ENCODE data around the gene CPM.
A peak's percentile ranks its signal among the peaks of the same experiment; 100 is the strongest.
"Not testable (repeated sequence)": the region's sequence is repeated elsewhere in the genome, so short reads cannot be mapped to it uniquely, and the experiment has no call there.

Gene CPM

DNA sequence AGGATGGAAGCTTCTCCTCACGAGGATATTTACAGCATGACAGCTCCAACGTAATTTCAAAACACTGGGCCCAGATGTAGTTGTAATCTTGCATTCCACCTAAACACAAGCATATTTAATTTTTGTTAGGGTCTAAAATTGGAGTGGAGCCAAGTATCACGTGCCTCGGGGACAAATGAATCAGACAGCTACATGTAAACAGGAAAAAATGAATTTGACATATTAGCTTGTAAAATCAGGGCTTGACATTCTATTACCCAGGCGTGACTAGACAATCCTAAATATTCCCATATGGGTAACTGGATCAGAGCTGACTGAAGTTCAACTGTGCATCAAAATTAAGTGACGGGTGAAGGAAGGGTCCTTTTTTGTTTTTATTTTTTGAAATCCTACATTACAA lies 66.0 kb downstream of the CPM start:
- Mint-ChIP-seq H3K27ac (no peak overlapping the region), H3K4me3 (no peak overlapping the region), H3K27me3 (no peaks in the 10 kb centered on the region)

DNA sequence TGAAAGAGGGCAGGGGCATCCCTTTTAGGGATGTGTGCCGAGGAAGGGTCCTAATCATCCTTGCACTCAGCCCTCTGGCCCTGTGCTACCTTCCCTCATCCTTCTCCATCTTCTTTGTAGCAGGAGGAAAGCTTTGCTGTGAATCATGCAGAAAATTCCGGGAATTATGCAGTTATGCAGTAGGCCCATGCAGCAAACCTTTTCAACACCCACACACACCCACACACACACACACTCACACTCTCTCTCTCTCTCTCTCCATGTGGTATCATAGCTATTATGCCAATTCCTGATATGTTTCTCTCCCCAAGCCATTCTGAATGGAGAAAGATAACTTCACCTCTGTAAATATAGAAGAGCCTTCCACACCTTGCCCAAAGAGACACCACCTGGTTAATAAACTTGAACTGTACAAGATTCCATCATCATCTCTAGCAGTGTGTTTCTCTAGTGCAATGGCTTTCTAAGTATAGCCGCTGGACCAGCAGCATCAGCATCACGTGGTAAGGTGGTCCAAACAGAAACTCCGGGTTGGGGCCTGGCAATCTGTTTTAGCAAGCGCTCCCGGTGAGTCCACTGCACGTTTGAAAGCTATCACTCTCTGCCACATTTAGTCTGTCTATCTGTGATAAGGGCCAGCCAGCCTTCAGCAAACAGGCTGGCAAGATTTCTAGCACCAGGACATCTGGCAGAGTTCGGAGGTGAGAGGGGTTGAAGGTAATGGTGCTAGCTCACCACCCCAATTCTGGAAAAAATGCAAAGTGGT lies 67.4 kb downstream of the CPM start:
- Mint-ChIP-seq H3K4me3 (no peak overlapping the region), H3K27me3 (no peaks in the 10 kb centered on the region)

More for the DNA sequence above, 66.0 kb downstream of the CPM start:
- Mint-ChIP-seq H3K36me3 (no peaks in the 10 kb centered on the region), H3K4me1 (ENCODE audit: low read depth) (no peaks in the 10 kb centered on the region), H3K9me3 (ENCODE audit: low read depth) (no peaks in the 10 kb centered on the region)

DNA sequence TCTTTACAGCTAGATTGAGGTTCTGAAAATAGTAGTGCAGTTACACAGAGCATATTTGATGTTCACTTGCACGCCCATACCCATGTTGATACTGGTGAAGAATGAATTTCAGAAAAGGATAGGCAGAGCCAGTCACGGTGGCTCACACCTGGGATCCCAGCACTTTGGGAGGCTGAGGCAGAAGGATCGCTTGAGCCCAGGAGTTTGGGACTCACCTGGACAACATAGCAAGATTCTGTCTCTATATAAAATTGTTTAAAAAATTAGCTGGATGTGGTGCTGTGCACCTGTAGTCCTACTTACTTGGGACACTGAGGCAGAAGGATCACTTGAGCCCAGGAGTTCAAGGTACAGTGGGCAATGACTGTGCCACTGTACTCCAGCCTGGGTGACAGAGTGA lies 68.4 kb downstream of the CPM start:
- H3K9me3 Mint-ChIP-seq (ENCODE audit: low read depth), result no peaks in the 10 kb centered on the region
- no peaks in the 10 kb centered on the region for H3K27me3 Mint-ChIP-seq
- no peaks in the 10 kb centered on the region for H3K36me3 Mint-ChIP-seq
- H3K27ac Mint-ChIP-seq, result no peak overlapping the region
- no peaks in the 10 kb centered on the region for H3K4me1 Mint-ChIP-seq (ENCODE audit: low read depth)
- H3K4me3 Mint-ChIP-seq, result no peak overlapping the region

More for the DNA sequence above, 67.4 kb downstream of the CPM start:
- H3K36me3 Mint-ChIP-seq, result no peaks in the 10 kb centered on the region
- H3K27ac Mint-ChIP-seq, result no peak overlapping the region
- no peaks in the 10 kb centered on the region for H3K9me3 Mint-ChIP-seq (ENCODE audit: low read depth)
- no peaks in the 10 kb centered on the region for H3K4me1 Mint-ChIP-seq (ENCODE audit: low read depth)

DNA sequence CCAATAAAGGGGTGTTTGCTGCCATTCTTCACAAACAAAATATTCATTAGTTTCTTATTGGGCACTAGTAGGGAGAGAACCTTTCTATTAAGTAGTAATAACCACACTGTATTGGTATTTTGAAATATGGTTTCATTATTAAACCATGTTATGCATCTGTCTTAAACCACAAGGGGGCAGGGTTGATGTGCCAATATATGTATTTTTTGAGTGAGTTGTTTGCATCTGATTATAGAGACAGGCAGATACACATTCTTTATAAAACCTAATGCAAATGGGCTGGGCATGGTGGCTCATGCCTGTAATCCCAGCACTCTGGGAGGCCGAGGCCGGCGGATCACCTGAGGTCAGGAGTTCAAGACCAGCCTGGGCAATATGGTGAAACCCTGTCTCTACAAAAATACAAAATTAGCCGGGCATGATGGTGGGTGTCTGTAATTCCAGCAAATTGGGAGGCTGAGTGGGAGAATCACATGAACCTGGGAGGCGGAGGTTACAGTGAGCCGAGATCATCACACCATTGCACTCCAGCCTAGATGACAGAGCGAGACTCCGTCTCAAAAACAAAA lies 69.0 kb downstream of the CPM start:
- H3K36me3 Mint-ChIP-seq; H3K4me1 Mint-ChIP-seq (ENCODE audit: low read depth); H3K9me3 Mint-ChIP-seq (ENCODE audit: low read depth); H3K4me3 Mint-ChIP-seq; H3K27me3 Mint-ChIP-seq: not testable (repeated sequence)
- H3K27ac Mint-ChIP-seq, result peak overlapping the region; percentile 16

DNA sequence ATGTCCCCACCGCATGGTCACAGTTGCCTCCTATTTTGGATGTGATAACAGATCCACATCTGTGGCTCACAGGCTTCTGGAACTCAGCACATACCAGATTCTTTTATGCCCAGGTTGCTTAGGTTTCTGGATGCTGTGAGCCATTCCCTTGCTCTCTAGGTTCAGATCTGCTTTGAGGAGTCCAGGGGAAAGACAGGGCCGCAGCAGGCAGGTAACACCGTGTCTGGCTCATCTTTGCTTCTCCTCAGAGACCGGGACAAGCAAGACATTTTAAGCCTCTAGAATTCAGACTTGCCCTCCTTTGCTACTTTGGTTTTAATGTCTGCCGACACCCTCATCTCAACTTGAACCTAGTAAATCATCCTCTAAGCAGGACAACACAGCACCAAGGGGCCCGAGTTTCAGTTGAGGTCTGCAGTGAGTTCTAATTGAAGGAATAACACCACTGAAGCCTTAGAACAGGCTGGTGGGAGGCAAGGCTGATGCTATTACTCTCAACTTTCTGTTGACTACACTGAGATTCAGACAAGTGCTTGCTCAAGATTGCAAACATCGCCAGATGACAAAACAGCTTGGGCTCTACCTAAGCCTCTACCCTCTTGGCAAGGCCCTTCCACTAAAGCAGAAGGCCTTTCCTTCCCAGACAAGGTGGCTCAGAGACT lies 69.7 kb downstream of the CPM start:
- Mint-ChIP-seq H3K9me3 (ENCODE audit: low read depth) (no peaks in the 10 kb centered on the region), H3K27ac (no peak overlapping the region), H3K4me3 (no peak overlapping the region), H3K27me3 (no peaks in the 10 kb centered on the region), H3K4me1 (ENCODE audit: low read depth) (no peaks in the 10 kb centered on the region), H3K36me3 (no peaks in the 10 kb centered on the region)

DNA sequence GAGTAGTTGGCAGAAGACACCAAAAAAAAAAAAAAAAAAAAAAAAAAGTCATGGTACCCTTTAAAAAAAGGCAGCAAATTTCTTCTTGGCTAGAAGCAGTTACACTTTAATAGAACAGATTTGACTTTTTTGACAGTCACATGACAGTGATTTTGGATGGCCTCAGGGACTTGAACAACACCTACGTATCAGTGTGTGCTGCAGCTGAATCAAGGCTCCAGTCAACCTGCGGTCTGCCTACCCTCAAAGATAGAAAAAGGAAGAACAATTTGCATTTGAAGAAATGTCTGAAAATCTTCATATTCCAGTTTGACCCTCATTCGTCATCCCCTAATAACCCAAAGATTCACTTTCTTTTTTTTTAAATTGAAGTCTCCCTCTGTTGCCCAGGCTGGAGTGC lies 71.1 kb downstream of the CPM start:
- no peaks in the 10 kb centered on the region for H3K27me3 Mint-ChIP-seq
- no peaks in the 10 kb centered on the region for H3K4me1 Mint-ChIP-seq (ENCODE audit: low read depth)
- H3K27ac Mint-ChIP-seq, result no peak overlapping the region
- no peaks in the 10 kb centered on the region for H3K9me3 Mint-ChIP-seq (ENCODE audit: low read depth)
- H3K36me3 Mint-ChIP-seq, result no peaks in the 10 kb centered on the region
- H3K4me3 Mint-ChIP-seq, result no peak overlapping the region

DNA sequence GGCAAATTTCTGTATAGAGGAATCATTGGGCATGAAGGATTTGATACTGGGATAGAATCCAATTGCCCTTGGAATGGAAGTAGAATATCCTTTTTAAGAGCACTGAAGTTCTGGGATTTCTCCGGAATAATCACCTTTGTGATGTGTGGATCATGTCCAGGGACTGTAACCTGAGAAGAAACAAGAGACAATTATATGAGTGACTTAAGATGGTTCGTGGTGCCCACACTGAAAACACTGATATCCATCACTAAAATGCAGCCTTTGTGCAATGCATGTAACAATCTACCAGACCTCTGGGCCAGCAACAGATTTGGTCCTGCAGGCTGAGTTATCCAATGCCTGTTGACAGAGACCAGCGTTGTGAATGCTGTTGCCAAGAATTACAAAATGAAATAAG lies 76.5 kb downstream of the CPM start:
- no peaks in the 10 kb centered on the region for H3K9me3 Mint-ChIP-seq (ENCODE audit: low read depth)
- peaks cover 3% of the 10 kb centered on the region for H3K36me3 Mint-ChIP-seq
- no peak overlapping the region for H3K4me3 Mint-ChIP-seq
- H3K27me3 Mint-ChIP-seq, result no peaks in the 10 kb centered on the region
- H3K4me1 Mint-ChIP-seq (ENCODE audit: low read depth), result no peaks in the 10 kb centered on the region
- H3K27ac Mint-ChIP-seq, result no peak overlapping the region

DNA sequence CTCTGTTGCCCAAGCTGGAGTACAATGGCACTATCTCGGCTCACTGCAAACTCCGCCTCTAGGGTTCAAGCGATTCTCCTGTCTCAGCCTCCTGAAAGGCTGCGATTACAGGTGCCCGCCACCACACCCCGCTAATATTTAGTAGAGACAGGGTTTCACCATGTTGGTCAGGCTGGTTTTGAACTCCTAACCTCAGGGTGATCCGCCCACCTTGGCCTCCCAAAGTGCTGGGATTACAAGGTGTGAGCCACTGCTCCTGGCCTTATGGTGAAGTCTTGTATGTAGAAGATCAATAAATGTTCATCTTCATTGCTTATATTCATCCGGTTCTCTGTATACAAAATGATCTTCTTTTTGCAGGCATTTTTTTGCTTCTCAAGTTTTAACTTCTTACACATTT lies 77.2 kb downstream of the CPM start:
- Mint-ChIP-seq H3K4me1 (ENCODE audit: low read depth) (no peaks in the 10 kb centered on the region), H3K27ac (no peak overlapping the region), H3K27me3 (no peaks in the 10 kb centered on the region), H3K36me3 (peaks cover 3% of the 10 kb centered on the region), H3K4me3 (no peak overlapping the region), H3K9me3 (ENCODE audit: low read depth) (no peaks in the 10 kb centered on the region)

DNA sequence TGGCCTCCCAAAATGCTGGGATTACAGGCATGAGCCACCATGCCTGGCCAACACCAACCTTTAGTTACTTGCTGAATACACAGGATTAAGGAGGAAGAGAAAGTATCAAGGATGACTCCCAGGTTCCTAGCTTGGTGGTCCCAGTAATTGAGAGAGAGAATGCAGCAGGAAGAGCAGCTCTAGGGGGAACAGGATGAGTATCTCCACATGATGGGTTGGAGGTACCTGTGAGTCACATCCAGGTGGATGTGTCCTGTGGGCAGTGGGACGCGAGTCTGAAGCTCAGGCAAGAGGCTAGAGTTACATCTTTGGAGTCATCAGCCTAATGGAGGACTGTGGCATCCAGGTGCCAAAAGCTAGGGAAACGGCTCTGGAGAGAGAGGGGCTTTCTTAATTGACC lies 77.9 kb downstream of the CPM start:
- Mint-ChIP-seq H3K27me3 (no peaks in the 10 kb centered on the region), H3K4me1 (ENCODE audit: low read depth) (no peaks in the 10 kb centered on the region), H3K27ac (no peak overlapping the region), H3K9me3 (ENCODE audit: low read depth) (no peaks in the 10 kb centered on the region), H3K36me3 (peaks cover 3% of the 10 kb centered on the region), H3K4me3 (no peak overlapping the region)

DNA sequence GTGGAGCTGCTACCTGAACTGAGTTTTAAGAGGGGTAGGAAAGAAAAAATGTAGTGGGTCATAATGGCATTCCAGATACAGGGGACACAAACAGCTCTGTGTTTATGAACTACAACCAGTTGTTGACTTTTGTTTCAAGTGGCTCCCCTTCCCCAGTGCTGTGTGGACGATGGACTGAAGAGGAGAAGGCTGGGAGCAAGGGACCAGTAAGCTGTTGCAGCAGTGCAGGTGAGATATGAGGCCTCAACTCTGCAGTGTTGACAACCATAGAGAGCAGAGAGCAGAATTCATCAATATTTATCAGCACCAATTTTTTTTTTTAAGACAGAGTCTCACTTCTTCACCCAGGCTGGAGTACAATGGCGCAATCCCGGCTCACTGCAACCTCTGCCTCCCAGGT lies 78.4 kb downstream of the CPM start:
- Mint-ChIP-seq H3K27me3 (no peaks in the 10 kb centered on the region), H3K36me3 (peaks cover 3% of the 10 kb centered on the region), H3K4me3 (no peak overlapping the region), H3K27ac (no peak overlapping the region), H3K4me1 (ENCODE audit: low read depth) (no peaks in the 10 kb centered on the region), H3K9me3 (ENCODE audit: low read depth) (no peaks in the 10 kb centered on the region)

DNA sequence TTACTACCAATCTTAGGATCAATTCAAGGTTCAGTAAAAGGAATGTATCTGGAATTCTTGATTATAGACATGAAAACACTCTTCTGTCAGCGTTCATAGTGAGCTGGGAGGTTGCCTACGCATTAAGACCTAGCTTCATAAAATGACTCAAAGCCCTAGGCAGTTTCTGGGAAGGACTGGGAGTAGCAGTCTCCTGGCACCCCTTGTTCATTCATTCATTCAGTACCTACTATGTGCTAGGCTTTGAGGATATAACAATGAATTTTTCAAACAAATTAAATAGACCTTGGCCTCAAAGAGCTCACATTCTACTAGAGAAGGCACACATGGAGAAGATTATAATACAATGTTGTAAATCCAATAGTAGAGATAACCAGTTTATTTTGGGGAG lies 78.9 kb downstream of the CPM start:
- no peak overlapping the region for H3K4me3 Mint-ChIP-seq
- no peaks in the 10 kb centered on the region for H3K9me3 Mint-ChIP-seq (ENCODE audit: low read depth)
- peaks cover 3% of the 10 kb centered on the region for H3K36me3 Mint-ChIP-seq
- H3K4me1 Mint-ChIP-seq (ENCODE audit: low read depth), result no peaks in the 10 kb centered on the region
- H3K27me3 Mint-ChIP-seq, result no peaks in the 10 kb centered on the region
- no peak overlapping the region for H3K27ac Mint-ChIP-seq

DNA sequence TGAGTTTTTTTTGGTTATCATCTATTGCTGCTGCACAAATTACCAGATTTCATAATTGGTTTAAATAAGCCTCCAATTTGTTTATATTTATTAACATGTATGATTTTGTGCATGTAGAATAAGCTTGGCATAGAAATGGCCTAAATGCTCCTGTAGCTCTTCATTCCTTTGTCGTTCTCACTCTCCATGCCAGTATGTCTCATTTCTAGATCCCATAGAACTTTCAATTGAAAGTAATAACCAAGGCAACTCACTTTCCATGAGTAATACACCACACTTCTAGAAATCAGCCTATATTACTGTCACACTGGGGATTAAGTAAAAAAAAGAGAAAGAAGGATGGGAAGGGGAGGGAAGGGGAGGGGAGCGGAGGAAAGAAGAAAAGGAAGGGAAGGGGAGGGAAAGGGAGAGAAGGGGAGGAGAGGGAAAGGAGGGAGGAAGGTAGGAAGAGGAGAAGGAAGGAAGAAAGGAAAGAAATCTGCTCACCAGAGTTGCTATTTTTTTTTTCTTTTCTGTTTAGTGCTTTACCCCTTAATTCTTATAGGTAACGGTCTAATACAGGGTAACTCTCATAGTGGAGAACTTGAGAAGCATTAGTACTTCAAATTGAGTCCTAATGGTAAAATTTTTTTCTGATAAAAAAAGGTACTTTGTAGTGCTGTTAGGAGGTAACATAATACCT lies 79.4 kb downstream of the CPM start:
- H3K9me3 Mint-ChIP-seq (ENCODE audit: low read depth), result no peaks in the 10 kb centered on the region
- no peaks in the 10 kb centered on the region for H3K27me3 Mint-ChIP-seq
- H3K4me1 Mint-ChIP-seq (ENCODE audit: low read depth), result no peaks in the 10 kb centered on the region
- H3K4me3 Mint-ChIP-seq, result no peak overlapping the region
- no peak overlapping the region for H3K27ac Mint-ChIP-seq
- peaks cover 3% of the 10 kb centered on the region for H3K36me3 Mint-ChIP-seq

DNA sequence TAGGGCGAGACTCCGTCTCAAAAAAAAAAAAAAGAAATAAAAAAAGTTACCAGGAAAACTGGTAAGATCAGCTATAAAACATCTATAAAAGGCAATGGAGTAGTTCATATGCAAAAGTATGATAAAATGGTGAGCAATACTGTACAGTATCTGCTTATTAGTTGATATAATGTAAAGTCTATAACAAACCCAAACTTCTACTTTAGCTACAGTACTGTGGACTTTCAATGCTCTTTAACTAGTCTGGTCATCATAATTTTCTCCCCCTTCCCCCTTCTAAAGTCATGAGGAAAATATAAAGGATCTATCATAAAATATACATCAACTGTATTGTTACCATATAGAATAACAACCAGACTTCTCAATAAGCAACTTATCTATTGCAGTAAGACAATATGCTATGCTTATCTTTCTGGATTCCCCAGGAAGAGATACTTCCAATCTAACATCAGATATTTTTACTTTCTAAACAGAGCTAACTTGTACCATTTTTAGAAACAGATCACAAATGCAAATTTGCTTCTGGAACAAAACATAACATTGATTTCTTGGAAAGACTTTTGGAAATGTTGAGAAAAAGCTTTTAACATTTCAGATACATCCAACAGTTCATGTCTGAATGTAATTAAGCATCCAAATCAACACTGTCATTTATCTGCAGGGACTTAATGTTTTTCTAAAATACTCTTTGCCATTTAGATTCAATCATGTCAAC lies 81.2 kb downstream of the CPM start:
- Mint-ChIP-seq H3K27ac (no peak overlapping the region), H3K4me1 (ENCODE audit: low read depth) (no peaks in the 10 kb centered on the region), H3K9me3 (ENCODE audit: low read depth) (no peaks in the 10 kb centered on the region), H3K36me3 (peaks cover 3% of the 10 kb centered on the region), H3K4me3 (no peak overlapping the region), H3K27me3 (no peaks in the 10 kb centered on the region)

DNA sequence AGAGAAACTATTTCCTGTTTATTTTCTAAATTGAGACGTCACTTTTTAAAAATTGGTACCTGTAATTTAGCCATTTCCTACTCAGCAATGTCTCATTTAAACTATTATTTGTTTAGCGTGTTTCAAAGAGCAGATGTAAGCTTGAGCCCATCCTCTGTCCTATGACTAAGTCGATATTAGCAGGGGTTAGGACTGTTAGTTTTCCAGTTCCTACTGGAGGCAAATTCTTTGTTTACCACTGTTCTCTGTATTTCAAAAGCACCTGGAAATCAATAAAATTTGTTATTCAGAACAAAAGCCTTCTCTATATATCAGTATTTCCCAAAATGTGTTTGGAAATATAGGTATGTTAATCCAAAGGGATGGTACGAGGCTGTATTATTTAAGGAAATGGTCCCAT lies 82.6 kb downstream of the CPM start:
- Mint-ChIP-seq H3K27ac (no peak overlapping the region), H3K4me3 (no peak overlapping the region), H3K4me1 (ENCODE audit: low read depth) (no peaks in the 10 kb centered on the region), H3K27me3 (no peaks in the 10 kb centered on the region), H3K9me3 (ENCODE audit: low read depth) (no peaks in the 10 kb centered on the region), H3K36me3 (peaks cover 3% of the 10 kb centered on the region)

DNA sequence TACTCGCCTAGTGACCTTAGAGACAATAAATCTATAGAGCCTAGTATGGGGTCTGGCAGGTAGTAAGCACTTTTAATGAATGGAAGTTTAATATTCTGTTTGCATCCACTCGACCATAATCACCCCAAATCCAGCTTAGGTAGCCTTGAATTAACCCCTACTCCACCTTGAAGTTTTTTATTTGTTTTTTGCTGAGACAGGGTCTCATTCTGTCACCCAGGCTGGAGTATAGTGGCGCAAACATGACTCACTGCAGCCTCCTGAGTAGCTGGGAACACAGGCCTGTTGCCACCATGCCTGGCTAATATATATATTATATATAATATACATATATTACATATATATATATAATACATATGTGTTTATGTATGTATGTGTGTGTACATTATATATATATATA lies 86.2 kb downstream of the CPM start:
- Mint-ChIP-seq H3K36me3 (peaks cover 2% of the 10 kb centered on the region), H3K9me3 (ENCODE audit: low read depth) (no peaks in the 10 kb centered on the region), H3K4me3 (no peak overlapping the region), H3K4me1 (ENCODE audit: low read depth) (peaks cover 2% of the 10 kb centered on the region), H3K27me3 (no peaks in the 10 kb centered on the region), H3K27ac (peak overlapping the region; percentile 70)
